GM18517 (cell line): ENCODE measurements around the gene LRCOL1.

Source experiments
- ATAC-seq: cut with Tn5 transposase; IDR thresholded peaks from one replicate; pipeline ENCODE4 v1.9.1; 2021; ENCODE audit warnings: mild to moderate bottlenecking, moderate library complexity; ENCODE audit not compliant: unreplicated experiment

The LRCOL1 gene

DNA sequence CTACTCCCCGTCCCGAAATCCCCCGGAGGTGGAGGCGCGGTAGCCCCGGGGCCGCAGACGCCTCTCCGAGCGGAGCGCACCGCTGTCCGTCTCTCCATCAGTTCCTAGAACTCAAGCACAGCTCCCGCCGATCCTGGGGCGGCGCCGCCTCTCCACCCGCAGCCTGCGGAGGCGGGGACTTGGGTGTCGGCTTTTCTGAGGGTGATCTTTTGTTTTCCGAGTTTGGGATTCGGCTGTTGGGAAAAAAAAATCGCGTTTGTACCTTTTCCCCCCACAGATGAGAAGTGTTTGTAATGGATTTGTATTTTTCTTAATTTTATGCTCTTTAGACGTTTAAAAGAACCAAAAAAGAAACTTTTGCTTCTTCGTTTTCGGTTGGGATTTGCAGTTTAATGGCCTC is 26.6 kb downstream of the LRCOL1 start:
- ATAC-seq: no peak

DNA sequence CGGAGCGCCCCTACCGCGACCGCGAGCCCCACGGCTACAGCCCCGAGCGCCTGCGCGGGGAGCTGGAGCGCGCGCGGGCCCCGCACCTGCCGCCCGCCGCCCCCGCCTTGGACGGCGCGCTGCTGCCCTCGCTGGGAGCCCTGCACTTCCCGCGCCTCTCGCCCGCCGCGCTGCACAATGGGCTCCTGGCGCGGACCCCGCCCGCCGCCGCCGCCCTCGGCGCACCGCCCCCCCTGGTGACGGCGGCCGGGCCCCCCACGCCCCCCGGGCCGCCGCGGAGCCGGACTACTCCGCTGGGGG is 27.0 kb downstream of the LRCOL1 start:
- ATAC-seq: no peak

DNA sequence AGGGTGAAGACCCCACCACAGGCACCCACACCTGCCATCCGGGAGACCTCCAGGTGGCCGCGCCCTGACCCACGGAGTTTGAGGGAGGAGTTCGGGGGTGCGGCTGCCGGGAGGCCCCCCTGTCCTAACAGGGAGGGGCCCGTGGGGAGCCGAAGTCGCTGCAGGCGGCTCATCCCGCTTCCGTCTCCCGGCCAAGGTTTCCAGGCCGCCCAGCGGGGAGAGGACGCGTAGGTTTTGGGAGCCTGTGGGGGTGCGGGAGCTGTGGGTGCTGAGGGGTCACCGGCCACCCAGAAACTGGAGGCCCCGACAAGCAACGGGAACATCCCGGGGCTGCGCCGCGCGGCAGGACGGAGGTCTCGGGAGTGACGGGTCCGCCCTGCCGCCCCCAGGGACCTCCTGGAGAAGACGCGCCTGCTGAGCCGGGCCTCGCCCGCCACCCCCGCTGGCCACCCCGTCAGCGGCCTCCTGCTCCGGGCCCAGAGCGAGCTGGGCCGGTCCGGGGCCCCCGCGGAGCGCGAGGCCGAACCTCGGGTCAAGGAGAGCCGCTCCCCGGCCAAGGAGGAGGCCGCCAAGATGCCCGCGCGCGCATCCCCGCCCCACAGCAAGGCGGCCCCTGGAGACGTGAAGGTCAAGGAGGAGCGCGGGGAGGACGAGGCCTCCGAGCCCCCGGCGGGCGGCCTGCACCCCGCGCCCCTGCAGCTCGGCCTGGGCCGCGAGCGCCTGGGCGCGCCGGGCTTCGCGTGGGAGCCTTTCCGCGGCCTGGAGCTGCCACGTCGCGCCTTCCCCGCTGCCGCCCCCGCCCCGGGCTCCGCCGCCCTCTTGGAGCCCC is 27.6 kb downstream of the LRCOL1 start:
- ATAC-seq: no peak

DNA sequence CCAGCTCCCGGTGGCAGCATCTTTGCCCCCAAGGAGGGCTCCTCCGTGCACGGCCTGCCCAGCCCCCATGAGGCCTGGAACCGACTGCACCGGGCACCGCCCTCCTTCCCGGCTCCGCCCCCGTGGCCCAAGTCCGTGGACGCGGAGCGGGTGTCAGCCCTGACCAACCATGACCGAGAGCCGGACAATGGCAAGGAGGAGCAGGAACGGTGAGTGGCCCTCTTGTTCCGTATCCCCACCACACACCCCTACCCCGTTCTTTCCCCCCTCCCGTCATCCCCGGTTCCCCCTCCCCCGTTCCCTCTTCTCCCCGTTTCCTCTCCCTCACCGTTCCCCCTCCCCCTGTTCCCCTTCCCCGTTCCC is 28.3 kb downstream of the LRCOL1 start:
- ATAC-seq: no peak

DNA sequence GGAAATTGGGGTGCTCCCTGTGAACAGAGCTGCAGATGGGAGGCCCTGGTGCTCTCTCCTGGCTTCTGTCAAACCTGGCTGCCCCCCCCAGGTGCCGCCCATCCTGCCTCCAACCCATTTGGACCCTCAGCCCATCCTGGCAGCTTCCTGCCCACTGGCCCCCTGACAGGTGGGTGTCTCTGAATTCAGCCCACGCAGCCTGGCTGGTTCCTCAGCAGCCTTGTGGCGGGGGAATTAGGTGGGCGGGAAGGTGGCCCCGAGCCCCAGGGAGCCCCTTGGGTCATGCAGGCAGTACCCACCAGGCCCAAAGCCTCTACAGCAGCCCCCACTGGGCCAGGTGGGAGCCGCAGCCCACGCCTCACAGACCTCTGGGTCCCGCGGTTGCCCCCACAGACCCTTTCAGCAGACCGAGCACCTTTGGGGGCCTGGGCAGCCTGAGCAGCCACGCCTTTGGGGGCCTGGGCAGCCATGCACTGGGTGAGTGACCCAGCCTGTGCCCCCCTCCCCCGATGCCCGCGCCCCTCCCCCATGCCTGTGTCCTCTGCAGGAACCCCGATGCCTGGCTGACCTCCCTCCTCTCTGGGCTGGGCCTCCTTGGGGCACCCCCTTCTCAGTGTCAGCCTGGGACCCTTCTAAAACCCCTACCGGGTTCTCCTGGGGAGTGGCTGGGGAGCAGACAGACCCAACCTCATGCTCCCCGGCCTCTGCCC is 28.9 kb downstream of the LRCOL1 start:
- ATAC-seq: no peak

DNA sequence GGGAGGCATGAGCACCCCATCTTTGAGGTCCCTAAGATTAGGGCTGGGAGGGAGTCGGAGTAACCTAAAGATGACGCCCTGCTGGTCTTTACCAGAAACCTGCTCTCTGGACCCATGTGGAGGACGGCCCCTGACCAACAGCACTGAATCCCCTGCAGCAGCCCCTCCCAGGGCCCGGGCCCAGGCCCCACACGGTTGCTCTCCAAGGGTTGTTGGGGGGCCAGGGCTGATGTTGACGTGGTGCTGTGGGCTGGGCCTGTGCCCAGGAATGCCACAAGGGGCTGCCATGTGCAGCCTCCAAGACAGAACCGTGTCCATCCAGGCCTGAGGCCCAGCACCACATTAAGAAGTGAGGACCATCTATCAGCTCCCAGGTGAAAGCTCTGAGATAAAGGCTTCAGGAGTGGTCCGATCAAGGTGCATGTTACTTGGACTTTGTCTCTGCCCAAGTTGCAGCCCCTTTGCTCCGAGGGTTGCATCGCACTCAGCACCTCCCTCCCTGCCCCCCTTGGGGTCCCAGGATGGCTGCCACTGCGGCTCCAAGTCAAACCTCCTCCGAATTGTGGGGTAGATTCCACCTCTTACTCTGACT is 29.6 kb downstream of the LRCOL1 start:
- no peak for ATAC-seq

DNA sequence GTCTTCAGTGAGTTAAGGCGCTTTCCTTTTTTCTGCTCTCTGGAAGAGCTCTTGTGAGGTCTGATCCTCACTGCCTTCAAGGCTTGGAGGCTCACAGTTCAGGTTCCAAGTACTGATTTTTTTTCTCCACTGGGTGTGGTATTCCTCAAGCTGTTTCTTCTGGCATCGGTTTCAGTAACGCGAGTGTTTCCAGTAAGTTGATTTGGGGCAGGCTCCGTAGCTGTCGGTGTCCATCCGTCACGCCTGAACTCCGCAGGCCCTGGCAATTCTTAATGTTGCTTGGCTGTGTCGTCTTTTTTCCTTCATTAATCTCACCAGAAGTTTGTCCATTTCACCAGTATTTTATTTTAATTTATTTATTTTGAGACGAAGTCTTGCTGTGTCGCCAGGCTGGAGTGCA is 30.6 kb downstream of the LRCOL1 start:
- no peak for ATAC-seq

DNA sequence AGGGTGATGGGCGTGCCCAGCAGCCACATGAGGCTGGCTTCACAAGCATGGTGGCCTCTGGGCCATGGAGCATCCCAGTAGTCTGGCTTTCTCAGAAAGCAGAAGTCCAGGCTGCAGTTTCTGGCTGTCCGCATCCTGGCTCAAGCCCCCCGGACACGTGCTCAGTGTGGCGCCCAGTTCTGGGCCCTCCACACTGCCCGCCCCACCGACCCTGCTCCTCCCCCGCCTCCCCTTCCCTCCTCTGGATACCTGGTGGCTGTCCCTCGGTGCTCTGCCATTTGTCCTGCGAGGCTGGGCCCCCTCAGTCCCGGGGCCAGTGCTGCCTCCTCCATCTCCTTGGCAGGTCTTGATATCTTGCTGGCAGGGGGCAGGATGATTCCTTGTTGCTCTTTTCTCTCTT is 31.6 kb downstream of the LRCOL1 start:
- ATAC-seq: no peak

DNA sequence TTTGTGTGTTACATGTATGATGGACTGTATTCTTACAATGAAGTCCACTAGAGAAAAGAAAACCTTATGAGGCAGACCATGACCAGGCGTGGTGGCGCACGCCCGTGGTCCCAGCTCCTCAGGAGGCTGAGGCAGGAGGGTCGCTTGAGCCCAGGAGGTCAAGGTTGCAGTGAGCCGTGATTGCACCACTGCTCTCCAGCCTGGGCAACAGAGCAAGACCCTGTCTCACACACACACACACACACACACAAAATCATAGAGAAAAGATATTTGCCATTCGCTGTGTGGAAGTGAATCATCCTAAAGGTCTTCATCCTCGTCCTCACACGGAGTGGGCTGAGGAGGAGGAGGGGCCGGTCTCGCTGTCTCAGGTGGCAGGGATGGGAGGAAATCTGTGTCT is 32.3 kb downstream of the LRCOL1 start:
- ATAC-seq: no peak

DNA sequence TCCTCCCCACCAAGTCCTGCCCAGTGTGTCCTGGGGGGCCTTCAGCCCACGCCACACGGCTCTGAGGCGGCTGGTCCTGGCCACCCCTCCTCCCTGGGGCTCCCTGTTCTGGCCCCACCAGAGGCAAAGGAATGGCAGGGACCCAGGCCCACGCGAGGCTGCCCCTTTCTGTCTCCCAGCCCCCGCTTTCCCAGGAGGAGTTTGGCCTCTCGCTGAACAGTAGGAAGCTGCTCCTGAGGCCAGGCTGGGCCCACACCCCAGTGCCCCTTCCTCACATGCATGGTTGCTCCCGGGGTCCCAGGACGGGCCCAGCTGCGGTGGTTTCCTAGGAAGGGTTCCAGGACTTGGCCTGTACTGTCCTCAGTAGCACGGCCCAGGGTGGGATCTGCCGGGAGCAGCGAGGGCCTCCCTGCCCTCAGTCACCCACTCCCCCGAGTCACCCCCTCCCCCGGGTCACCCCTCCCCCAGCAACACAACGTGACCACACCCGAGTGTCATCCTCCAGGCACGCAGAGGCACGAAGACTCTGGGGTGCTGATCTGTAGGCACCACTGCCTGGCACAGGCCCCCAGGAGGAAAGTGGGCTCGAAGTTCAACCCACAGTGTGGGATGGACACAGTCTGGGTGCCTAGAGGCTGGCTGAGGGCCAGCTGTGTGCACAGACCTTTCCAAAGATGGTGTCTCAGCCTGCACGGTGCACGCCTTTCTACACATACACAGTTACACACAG is 33.0 kb downstream of the LRCOL1 start:
- ATAC-seq: no peak

DNA sequence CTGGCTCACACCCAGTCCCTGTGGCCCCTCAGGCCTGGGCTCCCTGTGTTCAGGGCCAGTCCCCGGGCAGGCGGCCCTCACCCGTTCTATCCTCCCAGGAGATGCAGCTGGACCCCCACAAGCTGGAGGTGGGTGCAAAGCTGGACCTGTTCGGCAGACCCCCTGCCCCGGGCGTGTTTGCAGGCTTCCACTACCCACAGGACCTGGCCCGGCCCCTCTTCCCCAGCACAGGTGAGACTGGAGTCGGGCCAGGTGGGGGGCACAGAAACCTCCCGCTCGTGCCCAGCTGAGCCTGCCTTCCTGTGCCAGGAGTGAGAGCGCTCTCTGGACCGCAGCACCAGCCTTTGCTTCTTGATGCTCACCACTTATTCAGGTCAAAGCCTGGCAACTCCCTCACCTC is 33.7 kb downstream of the LRCOL1 start:
- ATAC-seq: no peak

DNA sequence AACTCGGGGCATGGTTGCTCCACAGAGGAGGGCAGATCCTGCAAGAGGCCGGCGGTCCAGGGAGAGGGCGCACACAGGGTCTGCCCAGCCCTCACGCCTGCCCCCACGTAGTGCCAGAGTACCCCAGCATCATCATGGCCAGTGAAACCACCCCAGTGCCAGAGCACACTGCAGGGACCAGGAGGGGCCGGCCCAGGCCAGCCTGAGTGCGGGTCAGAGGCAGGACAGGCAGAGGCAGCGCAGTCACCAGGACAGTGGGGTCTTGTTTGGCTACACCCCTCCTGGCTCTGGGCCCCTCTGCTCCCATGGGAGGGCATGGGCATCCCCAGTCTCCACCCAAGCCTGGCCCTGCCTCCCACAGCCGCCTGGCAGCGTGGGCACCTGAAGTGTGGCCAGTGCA is 34.7 kb downstream of the LRCOL1 start:
- ATAC-seq: no peak

DNA sequence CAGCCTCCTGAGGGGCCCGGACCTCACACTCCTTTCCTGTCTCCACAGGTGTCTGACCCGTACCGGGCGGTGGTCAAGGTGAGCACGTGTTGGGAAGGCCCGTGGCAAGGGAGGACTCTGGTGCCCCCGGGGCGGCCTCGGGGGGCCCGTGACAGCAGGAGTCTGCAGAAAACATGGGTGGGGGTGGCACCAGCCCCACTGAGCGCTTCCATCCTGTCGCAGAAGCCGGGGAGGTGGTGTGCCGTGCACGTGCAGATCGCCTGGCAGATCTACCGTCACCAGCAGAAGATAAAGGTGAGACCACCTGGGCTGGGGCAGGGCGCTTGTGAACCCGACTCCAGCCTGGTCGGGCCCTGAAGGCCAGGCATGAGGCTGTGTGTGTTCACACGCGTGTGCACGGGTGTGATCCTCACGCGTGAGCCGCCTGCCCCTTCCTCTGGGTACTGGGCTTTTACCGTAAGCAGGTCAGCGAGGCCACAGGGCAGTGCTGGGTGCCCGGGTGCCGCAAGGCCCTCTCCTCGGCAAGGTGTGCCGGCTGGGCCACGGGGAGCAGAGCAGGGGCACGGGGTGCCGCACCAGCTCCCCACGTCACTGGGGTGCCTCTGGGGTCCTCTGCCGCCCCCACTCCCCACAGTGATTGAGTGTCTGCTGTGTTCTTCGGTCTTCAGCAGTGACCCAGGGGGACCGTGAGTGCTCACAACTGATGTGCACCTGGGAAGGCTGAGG is 35.9 kb downstream of the LRCOL1 start:
- no peak for ATAC-seq

DNA sequence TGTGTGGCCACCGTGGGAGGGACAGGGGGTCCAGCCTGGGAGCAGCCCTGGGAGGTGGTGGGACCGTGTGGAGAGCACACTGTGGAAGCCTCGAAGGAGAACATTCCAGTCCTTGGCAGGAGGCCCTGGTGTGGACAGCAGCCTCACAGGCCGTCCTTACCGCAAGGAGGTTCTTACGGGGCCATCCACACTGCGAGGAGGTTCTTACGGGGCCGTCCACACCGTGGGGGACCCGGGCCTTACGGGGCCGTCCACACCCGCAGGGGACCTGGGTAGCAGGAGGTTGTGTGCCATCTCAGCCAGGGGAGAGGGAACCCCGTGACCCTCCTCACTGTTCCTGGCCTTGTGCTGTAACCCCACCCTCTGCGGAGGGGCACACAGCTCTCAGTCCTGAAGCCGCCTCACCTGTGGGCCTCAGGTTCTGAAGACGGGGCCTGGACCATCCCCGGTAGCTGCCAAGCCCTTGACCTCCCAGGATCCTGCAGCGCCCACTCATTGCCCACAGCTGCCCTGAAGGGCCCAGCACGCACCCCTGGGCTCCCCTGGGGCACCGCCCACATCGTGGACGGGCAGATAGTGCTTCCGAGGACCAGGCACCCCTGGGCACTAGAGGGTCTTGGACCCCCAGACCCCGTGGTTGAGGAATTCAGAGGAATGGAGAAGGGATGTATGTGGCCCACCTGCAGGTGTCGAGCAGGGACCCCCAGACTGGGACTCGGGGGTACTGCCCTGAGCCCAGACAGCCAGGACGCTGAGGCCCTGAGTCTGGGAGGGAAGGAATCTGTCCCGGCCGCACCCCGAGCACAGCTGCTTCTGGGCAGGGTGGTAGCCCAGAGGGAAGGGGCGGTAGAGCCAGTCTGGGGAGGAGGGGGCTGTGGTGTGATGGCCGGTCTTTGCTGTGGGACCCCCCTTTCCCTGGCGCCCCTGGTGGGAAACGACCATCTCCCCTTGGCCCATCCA is 37.3 kb downstream of the LRCOL1 start:
- ATAC-seq: no peak

DNA sequence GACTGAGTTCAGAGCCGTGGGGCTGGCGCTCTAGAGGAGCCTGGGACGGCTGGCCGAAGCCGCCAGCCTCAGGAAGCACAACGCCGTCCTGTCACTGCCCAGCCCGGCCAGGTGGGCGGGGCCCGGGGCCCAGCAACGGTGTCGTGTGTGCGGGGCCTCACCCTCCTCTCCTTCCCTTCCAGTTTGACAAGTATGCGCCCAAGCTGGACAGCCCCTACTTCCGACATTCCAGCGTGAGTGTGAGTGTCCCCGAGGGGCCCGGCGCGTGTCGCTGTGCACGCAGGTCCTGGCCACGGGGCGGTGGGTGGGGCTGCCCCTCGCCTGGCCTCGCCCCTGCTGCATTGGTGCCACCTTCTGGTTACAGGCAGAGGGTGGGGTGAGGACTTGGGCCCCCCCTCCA is 38.3 kb downstream of the LRCOL1 start:
- ATAC-seq: no peak

DNA sequence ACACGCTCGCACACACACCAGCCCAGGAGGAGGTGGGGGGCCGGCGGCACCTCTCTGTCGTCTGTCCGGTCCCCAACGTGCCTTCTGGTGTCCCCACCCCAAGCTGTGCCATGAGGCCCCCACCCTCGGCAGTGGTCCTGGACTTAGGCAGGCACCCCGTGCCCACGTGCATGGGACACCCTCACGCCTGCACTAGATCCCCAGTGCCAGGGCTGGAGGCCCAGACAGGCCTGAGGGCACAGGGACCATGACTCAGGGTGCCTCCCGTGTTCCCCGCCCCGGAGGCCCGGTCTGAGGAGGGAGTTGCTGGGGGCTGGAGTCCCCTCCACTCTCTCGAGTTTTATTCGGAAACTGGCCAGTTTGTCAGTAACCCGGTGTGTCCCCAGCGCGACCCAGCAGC is 38.8 kb downstream of the LRCOL1 start:
- no peak for ATAC-seq

DNA sequence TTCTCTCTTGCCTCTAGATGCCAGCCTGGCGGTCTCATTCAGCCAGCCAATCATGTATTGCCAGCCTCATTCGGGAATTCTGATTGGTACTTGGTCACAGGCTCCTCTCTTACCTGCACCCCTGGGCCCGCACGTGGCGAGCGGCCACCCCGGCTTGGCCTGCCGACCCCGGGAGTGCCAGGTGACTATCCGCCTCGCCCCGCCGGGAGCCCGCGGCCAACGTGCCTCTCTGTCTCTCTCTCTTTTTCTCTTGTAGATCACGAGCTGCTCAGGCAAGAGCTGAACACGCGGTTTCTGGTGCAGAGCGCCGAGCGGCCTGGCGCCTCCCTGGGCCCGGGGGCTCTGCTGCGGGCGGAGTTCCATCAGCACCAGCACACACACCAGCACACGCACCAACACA is 39.3 kb downstream of the LRCOL1 start:
- no peak for ATAC-seq

DNA sequence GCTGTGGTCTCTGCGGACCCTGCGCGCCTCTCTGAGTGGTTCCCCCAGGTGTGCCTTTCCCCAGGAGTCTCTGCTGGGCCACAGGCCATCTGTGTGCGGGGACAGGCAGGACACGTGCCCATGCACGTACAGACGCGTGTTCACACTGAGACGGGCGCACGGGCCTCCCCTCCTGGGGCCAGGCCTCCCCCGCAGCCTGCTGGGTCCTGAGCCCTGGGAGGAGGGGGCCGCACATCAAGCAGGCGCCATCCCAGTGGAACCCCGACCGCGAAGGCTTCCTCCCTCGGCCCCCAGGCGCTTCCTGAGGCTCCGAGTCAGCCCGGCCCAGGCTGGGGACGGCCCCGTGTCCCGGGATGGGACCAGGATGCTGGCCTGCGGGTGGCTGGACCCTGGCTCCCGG is 39.7 kb downstream of the LRCOL1 start:
- no peak for ATAC-seq

DNA sequence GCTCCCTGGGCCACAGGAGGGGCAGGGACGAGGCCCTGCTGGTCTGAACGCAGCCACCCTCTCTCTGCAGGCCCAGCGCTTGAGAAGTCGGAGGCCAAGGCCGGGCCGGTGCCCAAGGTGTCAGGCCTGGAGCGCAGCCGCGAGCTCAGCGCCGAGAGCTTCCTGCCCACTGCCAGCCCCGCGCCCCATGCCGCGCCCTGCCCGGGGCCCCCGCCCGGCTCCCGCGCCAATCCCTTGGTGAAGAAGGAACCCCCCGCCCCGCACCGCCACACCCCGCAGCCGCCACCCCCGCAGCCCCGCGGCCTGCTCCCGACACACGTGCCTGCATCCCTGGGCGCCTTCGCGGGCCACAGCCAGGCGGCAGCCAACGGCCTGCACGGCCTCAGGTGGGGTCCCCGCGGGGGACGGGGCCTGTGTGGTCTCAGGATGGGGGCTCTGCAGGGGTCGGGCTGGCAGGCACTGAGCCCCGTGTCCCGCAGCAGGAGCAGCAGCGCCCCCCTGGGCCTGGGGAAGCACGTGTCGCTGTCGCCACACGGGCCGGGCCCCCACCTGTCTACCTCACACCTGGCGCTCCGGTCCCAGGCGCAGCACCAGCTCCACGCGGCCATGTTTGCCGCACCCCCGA is 40.4 kb downstream of the LRCOL1 start:
- ATAC-seq: no peak
